HepG2 (cell line): ENCODE measurements around the gene TNFSF8.

Source experiments
- CTCF ChIP-seq: sonication (generic); formaldehyde crosslinking; IDR thresholded peaks from 2 replicates; pipeline ENCODE4 v1.5.0; 2020; ENCODE audit warnings: mild to moderate bottlenecking, missing genetic modification reagents, moderate library complexity
- ELF3 ChIP-seq: IDR thresholded peaks from 2 replicates; pipeline ENCODE4 v1.6.1; 2016; ENCODE audit warnings: missing genetic modification reagents, missing compliant biosample characterization
- EZH2 ChIP-seq: conservative IDR thresholded peaks from 2 replicates; pipeline ENCODE4 v1.6.1; 2012; ENCODE audit warnings: mild to moderate bottlenecking, low read depth, low read length, moderate library complexity
- MTF2 ChIP-seq: sonication (generic); formaldehyde crosslinking; IDR thresholded peaks from 2 replicates; pipeline ENCODE4 v1.5.0; 2020; ENCODE audit warnings: missing genetic modification reagents, borderline replicate concordance
- POLR2AphosphoS5 ChIP-seq: IDR thresholded peaks from 2 replicates; pipeline ENCODE4 v1.6.1; 2012; ENCODE audit warnings: low read depth, low read length
- PPARG ChIP-seq: conservative IDR thresholded peaks from 2 replicates; pipeline ENCODE4 v1.6.1; 2016; ENCODE audit warnings: missing biosample characterization, missing genetic modification reagents
- SCMH1 ChIP-seq: sonication (generic); formaldehyde crosslinking; IDR thresholded peaks from 2 replicates; pipeline ENCODE4 v1.9.0; 2021; ENCODE audit warnings: missing genetic modification reagents, mild to moderate bottlenecking, borderline replicate concordance
- TP53 ChIP-seq: sonication (generic); formaldehyde crosslinking; conservative IDR thresholded peaks from 2 replicates; pipeline ENCODE4 v1.4.0; 2020; ENCODE audit warnings: missing genetic modification reagents
- ZBTB10 ChIP-seq: sonication (generic); formaldehyde crosslinking; IDR thresholded peaks from 2 replicates; pipeline ENCODE4 v1.4.0; 2020; ENCODE audit warnings: missing genetic modification reagents, borderline replicate concordance
- ZNF274 ChIP-seq: sonication (generic); formaldehyde crosslinking; IDR thresholded peaks from 2 replicates; pipeline ENCODE4 v1.5.1; 2020; ENCODE audit warnings: mild to moderate bottlenecking, missing genetic modification reagents
- ZNF383 ChIP-seq: sonication (generic); formaldehyde crosslinking; IDR thresholded peaks from 2 replicates; pipeline ENCODE4 v1.4.0; 2020; ENCODE audit warnings: missing genetic modification reagents, mild to moderate bottlenecking, borderline replicate concordance
- ZNF567 ChIP-seq: sonication (generic); formaldehyde crosslinking; IDR thresholded peaks from 2 replicates; pipeline ENCODE4 v1.8.1; 2023; ENCODE audit warnings: mild to moderate bottlenecking, missing genetic modification reagents, borderline replicate concordance
- ZNF580 ChIP-seq: IDR thresholded peaks from 2 replicates; pipeline ENCODE4 v1.6.1; 2016; ENCODE audit warnings: low read depth, borderline replicate concordance

GRCh38 chr9:114929201-114929600, 1.2 kb downstream of the TNFSF8 start:
- no peak for TF ChIP-seq TP53 (CRISPR knock-in tag)
- TF ChIP-seq ZNF383 (CRISPR knock-in tag): no peak
- TF ChIP-seq ZNF567 (CRISPR knock-in tag): no peak
- TF ChIP-seq POLR2AphosphoS5: no peak
- TF ChIP-seq ZNF274 (CRISPR knock-in tag): no peak
- TF ChIP-seq CTCF (CRISPR knock-in tag): no peak
- no peak for TF ChIP-seq PPARG (CRISPR knock-in tag)
- TF ChIP-seq MTF2 (CRISPR knock-in tag): no peak
- no peak for TF ChIP-seq ELF3
- TF ChIP-seq SCMH1: no peak
- no peak for TF ChIP-seq ZNF580 (CRISPR knock-in tag)
- no peak for TF ChIP-seq ZBTB10 (CRISPR knock-in tag)
- no peak for TF ChIP-seq EZH2
